Thoracic aorta (tissue), 2 donors: ENCODE results near the gene RPS6KA5. TPM values are rescaled to one million over a fixed set of nuclear protein-coding genes. Genes with fewer than 3 reads are reported as not detected.
"Not testable (repeated sequence)": the region's sequence is repeated elsewhere in the genome, so short reads cannot be mapped to it uniquely, and the experiment has no call there.

Experiments used
- ATAC-seq: fragments of 150-250 bp; one replicate; pipeline ENCODE4 v1.8.0; 2017; ENCODE audit warnings: low read depth; ENCODE audit not compliant: insufficient number of reproducible peaks, low FRiP score
- DNase-seq: peaks from one replicate; pipeline ENCODE4 v3.0.0-alpha.2; 2020; ENCODE audit warnings: low spot score
- H3K27ac ChIP-seq, 2 donors: fragments of 200-600 bp; sonication (generic); 1 replicate in 1 of 2; 2 replicates in 1 of 2; pipeline ENCODE4 v1.5.1; 2016; ENCODE audit warnings: mild to moderate bottlenecking in 2 of 2, moderate library complexity in 2 of 2
- H3K27me3 ChIP-seq: fragments of 200-600 bp; sonication (generic); replicated peaks from 2 replicates; pipeline ENCODE4 v1.6.0; 2016; ENCODE audit warnings: mild to moderate bottlenecking; ENCODE audit not compliant: insufficient read depth
- H3K36me3 ChIP-seq: fragments of 200-600 bp; sonication (generic); one replicate; pipeline ENCODE4 v1.5.1; 2016
- H3K4me1 ChIP-seq, 2 donors: fragments of 200-600 bp; sonication (generic); 1 replicate in 1 of 2; 2 replicates in 1 of 2; pipeline versions ENCODE4 v1.5.1 to v1.6.0; 2016; ENCODE audit warnings: low read depth in 2 of 2, mild to moderate bottlenecking in 1 of 2; ENCODE audit not compliant: control insufficient read depth in 1 of 2
- H3K4me3 ChIP-seq: fragments of 200-600 bp; sonication (generic); 2 replicates; pipeline ENCODE4 v1.5.1; 2016; ENCODE audit warnings: mild to moderate bottlenecking
- H3K9me3 ChIP-seq: fragments of 200-600 bp; sonication (generic); 2 replicates; pipeline ENCODE4 v1.5.1; 2016
- total RNA-seq, 2 donors: library from RNA; depleted of rRNA; stranded (reverse); fragments of >200 nt; gene quantifications; one replicate each; pipeline versions ENCODE4 v1.1.0 to v1.2.3, GENCODE V29; 2016
- TF ChIP-seq, protein P1 (sequence below): fragments of 200-600 bp; sonication (generic); IDR thresholded peaks from one replicate; pipeline ENCODE4 v1.5.1; 2019; ENCODE audit warnings: antibody characterized with exemption

RPS6KA5 gene
- total RNA-seq, 2 donors from 2014 or later = 1.4 to 4.6 TPM

DNA sequence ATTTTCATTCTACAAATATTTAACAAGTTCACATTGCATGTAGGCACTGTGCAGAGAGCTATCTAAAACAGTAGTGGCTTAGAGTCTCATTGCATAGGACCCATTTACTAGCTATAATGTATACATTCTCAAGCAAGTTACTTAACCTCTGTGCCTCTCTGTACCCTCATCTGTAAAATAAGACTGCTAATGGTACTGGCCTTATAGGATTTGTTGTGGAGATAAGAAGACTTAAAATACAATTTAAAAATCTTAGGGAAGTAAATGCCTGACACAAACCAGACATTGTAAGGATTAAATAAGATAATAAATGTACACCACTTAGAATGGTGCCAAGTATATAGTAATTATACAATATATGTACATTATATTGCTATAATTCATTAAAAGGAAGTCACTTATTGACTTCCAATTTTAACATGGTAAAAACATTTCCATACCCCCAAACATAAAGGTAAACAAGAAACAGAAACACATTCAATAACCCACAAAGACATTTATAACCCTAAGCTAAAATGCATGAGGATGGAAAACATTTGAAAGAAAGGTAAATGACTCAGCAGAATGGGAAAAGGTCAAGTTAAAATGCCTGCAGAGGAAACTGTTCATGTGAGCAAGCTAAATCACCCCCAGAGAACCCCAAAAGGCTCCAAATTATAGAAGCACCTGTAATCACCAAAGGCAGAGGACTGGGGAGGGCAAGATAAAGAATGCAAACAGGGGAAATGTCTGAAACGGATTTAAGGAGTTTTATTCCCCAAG lies 30.8 kb downstream of the RPS6KA5 start:
- ATAC-seq = no peak
- Histone ChIP-seq H3K4me3 (no peak overlapping the region), H3K9me3 (no peaks in the 10 kb centered on the region), H3K36me3 (no peaks in the 10 kb centered on the region), H3K4me1 (no peaks in the 10 kb centered on the region), H3K27me3 (no peaks in the 10 kb centered on the region), H3K27ac (no peak overlapping the region)
- TF ChIP-seq, protein P1, sequence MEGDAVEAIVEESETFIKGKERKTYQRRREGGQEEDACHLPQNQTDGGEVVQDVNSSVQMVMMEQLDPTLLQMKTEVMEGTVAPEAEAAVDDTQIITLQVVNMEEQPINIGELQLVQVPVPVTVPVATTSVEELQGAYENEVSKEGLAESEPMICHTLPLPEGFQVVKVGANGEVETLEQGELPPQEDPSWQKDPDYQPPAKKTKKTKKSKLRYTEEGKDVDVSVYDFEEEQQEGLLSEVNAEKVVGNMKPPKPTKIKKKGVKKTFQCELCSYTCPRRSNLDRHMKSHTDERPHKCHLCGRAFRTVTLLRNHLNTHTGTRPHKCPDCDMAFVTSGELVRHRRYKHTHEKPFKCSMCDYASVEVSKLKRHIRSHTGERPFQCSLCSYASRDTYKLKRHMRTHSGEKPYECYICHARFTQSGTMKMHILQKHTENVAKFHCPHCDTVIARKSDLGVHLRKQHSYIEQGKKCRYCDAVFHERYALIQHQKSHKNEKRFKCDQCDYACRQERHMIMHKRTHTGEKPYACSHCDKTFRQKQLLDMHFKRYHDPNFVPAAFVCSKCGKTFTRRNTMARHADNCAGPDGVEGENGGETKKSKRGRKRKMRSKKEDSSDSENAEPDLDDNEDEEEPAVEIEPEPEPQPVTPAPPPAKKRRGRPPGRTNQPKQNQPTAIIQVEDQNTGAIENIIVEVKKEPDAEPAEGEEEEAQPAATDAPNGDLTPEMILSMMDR = no peak
- no peak for DNase-seq

DNA sequence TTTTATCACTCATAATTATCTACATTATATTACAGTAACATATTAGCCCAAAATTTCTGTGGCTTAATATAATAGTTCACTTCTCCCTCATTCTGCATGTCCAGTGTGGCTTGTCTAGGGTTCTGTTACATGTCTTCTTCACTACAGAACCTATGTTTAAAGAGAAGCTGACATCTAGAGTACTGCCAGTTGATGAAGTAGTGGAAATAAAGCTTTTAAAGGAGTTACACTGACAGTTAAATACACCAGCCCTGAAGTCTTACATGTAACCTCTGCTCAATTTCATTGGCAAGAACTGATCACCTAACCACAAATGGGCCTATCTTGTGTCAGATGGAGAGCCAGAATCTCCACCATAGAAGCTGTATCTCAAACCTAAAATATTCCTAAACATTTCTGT lies 32.9 kb downstream of the RPS6KA5 start:
- ATAC-seq (no peak), DNase-seq (no peak)
- no peaks in the 10 kb centered on the region for H3K27me3 ChIP-seq
- TF ChIP-seq, protein P1 = no peak
- no peaks in the 10 kb centered on the region for H3K4me1 ChIP-seq
- no peak overlapping the region for H3K27ac ChIP-seq
- H3K4me3 ChIP-seq = no peak overlapping the region
- H3K36me3 ChIP-seq = no peaks in the 10 kb centered on the region
- no peaks in the 10 kb centered on the region for H3K9me3 ChIP-seq

DNA sequence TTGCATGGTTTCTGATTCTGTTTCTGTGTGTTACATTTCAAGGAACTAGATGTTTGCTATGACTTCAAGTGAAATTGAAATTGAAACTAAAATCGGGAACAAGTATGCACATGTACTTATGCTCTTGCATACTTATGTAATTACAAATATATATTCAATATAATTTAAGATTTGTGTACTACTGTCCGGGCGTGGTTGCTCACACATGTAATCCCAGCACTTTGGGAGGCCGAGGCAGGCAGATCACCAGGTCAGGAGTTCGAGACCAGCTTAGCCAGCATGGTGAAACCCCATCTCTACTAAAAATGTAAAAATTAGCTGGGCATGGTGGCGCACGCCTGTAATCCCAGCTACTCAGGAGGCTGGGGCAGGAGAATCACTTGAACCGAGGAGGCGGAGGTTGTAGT lies 37.8 kb downstream of the RPS6KA5 start:
- not testable (repeated sequence) for DNase-seq, ATAC-seq, H3K36me3 ChIP-seq, H3K4me1 ChIP-seq, H3K27ac ChIP-seq, H3K27me3 ChIP-seq, H3K9me3 ChIP-seq
- H3K4me3 ChIP-seq = peak overlapping the region; percentile 61

DNA sequence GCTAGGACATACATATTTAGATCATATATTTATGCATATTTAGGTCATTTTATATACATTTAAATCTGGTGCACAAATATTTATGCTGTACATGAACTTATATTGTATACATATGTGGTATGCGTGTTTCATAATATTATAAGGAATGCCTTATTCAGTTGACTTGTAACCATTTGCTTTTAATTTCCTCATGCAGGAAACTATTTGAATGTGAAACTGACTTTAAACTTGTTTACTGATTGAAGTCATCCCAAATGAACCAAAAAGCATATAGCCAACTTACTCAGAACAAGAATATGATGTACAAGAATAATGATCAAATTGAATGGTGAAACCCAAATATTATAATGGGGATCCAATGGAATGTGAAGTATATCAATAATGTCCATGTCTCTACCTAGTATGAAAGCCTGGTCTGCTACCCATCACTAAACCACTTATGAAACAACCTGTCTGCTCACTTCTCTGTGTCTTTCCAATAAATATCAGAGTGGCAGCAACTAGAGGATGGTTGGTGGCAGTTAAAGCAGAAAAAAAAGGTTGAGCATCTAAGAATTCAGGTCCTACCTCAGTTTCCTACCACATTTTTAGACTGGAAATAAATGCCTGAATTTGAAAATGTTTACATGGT lies 38.3 kb downstream of the RPS6KA5 start:
- Histone ChIP-seq H3K27ac (no peak overlapping the region), H3K36me3 (no peaks in the 10 kb centered on the region), H3K9me3 (no peaks in the 10 kb centered on the region), H3K4me3 (peak overlapping the region; percentile 61), H3K27me3 (no peaks in the 10 kb centered on the region), H3K4me1 (no peaks in the 10 kb centered on the region)
- DNase-seq (no peak), ATAC-seq (no peak)
- TF ChIP-seq, protein P1 = no peak

DNA sequence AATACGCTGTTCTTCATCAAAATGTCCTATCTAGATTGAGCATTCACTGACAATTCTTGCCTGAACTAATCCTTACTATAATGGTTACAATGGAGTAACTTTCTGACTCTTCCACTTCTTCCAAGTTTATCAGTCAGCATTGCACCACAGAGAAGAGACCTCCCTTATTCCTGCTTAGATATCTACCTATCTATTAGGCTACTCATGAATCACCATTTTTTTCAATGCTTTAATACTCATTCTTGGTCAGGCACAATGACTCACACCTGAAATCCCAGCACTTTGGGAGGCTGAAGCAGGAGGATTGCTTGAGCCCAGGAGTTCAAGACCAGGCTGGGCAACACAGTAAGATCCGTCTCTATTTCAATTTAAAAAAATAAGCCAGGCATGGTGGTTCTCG lies 39.3 kb downstream of the RPS6KA5 start:
- H3K27me3 ChIP-seq = no peaks in the 10 kb centered on the region
- no peak for ATAC-seq
- DNase-seq = no peak
- no peaks in the 10 kb centered on the region for H3K9me3 ChIP-seq
- no peaks in the 10 kb centered on the region for H3K4me1 ChIP-seq
- TF ChIP-seq, protein P1 = no peak
- H3K36me3 ChIP-seq = no peaks in the 10 kb centered on the region
- no peak overlapping the region for H3K27ac ChIP-seq
- H3K4me3 ChIP-seq = no peak overlapping the region
